Placental epithelial cell (primary cell): Measurements from ENCODE around the gene OR10C1. TPM values are rescaled to one million over a fixed set of nuclear protein-coding genes. Genes with fewer than 3 reads are reported as not detected.

Experiments
- total RNA-seq: library from RNA; depleted of rRNA; stranded (reverse); fragments of >200 nt; gene quantifications from 2 replicates; pipeline ENCODE4 v1.2.3, GENCODE V29; 2012

Gene OR10C1, protein sequence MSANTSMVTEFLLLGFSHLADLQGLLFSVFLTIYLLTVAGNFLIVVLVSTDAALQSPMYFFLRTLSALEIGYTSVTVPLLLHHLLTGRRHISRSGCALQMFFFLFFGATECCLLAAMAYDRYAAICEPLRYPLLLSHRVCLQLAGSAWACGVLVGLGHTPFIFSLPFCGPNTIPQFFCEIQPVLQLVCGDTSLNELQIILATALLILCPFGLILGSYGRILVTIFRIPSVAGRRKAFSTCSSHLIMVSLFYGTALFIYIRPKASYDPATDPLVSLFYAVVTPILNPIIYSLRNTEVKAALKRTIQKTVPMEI
- not detected in 2 replicates for total RNA-seq

GRCh38 chr6:29439006-29439405, at the start of gene OR10C1:
OR10C1 (plus strand) TSS chr6:29439306; CDS start chr6:29440016, 710 bp downstream.

DNA sequence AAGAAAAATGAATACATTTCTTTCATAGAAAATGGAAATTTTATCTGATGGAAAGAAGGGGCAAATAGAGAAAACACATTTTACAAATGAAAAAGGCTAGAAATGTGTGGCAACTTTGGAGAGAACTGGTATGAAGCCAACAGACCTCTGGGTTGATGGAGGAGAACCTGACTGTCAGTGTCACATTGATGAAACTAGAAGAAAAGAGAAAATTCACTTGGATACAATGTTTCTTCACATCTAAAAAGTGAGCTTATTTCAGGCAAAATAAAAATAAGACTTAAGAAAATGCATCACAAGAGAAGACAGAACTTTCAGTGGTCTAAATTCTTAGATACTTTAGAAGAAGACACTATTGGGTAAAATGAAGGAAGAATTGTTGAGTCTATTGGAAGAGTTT, 43.8 kb upstream of the OR10C1 start, which contains the start of gene OR12D2:
Gene OR12D2 (plus strand): TSS at position 301 of the 400 bp plus-strand sequence. CDS start 1,069 bp downstream, outside the sequence.

GRCh38 chr6:29414588-29414987, 24.5 kb upstream of the OR10C1 start, which contains the start of gene OR12D1:
OR12D1 (plus strand) TSS chr6:29414928.

DNA sequence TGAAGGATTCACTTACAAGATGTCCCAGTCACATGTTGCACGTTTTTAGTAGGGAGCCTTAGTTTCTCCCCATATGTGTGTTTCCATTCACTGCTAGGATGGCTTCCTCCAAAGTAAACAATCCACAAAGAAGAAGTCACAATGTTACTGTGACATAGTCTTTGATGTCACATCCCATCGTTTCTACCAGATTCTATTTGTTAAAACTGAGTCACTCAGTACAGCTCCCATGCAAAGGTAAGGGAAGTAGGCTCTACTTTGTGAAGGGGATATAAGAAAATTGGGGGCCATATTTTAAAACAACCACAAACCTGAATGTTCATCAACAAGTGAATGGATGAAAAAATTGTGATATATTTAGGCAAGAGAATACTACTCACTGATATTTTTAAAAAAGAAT, 17.9 kb downstream of the OR10C1 start, which contains the start of the genes OR11A1 and OR2H1:
Gene OR11A1 (minus strand): TSS at position 101 of the 400 bp plus-strand sequence. CDS start 29,430 bp downstream, outside the sequence.
Gene OR2H1 (plus strand): TSS at position 185 of the 400 bp plus-strand sequence. CDS start 4,615 bp downstream, outside the sequence.

GRCh38 chr6:29487660-29488059, 48.6 kb downstream of the OR10C1 start, which contains the start of gene MAS1L:
MAS1L (minus strand) TSS chr6:29487956; CDS start chr6:29487902, 54 bp downstream.

Other genes starting within 250 kb of the OR10C1 start
- not detected in 2 replicates for gene OR14J1, start 137.6 kb upstream of the OR10C1 start, total RNA-seq
- gene OR5V1, start 70.4 kb upstream of the OR10C1 start, total RNA-seq, result not detected in 2 replicates
- gene OR12D3, start 64.0 kb upstream of the OR10C1 start, total RNA-seq, result not detected in 2 replicates
- gene OR12D2, start 43.7 kb upstream of the OR10C1 start, total RNA-seq, result not detected in 2 replicates
- gene OR12D1, start 24.4 kb upstream of the OR10C1 start, total RNA-seq, result not detected in 2 replicates
- under 0.01 TPM in 1 of 2 replicates, not detected in the other for gene OR11A1, start 17.8 kb downstream of the OR10C1 start, total RNA-seq
- not detected in 2 replicates for gene OR2H1, start 17.8 kb downstream of the OR10C1 start, total RNA-seq
- not detected in 2 replicates for gene MAS1L, start 48.6 kb downstream of the OR10C1 start, total RNA-seq
- not detected in 2 replicates for gene UBD, start 120.4 kb downstream of the OR10C1 start, total RNA-seq
- gene OR2H2, start 145.8 kb downstream of the OR10C1 start, total RNA-seq, result not detected in 2 replicates
- gene GABBR1, start 193.9 kb downstream of the OR10C1 start, total RNA-seq, result 11.3 and 25.9 TPM in 2 replicates
- gene MOG, start 217.8 kb downstream of the OR10C1 start, total RNA-seq, result not detected in 2 replicates
- gene ZFP57, start 241.8 kb downstream of the OR10C1 start, total RNA-seq, result 1.6 TPM in 2 replicates